ENCODE data around the gene NEK10.

NEK10 gene

GRCh38 chr3:27385504-27385903 lies 16.3 kb upstream of the NEK10 start:
- no peak for TF ChIP-seq MYC (IDR thresholded peaks at IDR 0.05; ENCODE audit: low read depth, low read length)
- TF ChIP-seq CTCF (IDR thresholded peaks at IDR 0.05; ENCODE audit: low read depth, low read length): no peak
- TF ChIP-seq, protein P1, sequence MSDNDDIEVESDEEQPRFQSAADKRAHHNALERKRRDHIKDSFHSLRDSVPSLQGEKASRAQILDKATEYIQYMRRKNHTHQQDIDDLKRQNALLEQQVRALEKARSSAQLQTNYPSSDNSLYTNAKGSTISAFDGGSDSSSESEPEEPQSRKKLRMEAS (IDR thresholded peaks at IDR 0.05; ENCODE audit: low read depth, low read length): no peak
- TF ChIP-seq POLR2A (IDR thresholded peaks at IDR 0.05; ENCODE audit: extremely low read depth, insufficient read length): no peak
- no peak overlapping the region for H3K4me3 ChIP-seq (ENCODE audit: low read depth, low read length)
- DNase-seq (ENCODE audit: low read depth): no peak

GRCh38 chr3:27384191-27384590 lies 15.0 kb upstream of the NEK10 start:
- no peak for DNase-seq (ENCODE audit: low read depth)
- TF ChIP-seq, protein P1 (IDR thresholded peaks at IDR 0.05; ENCODE audit: low read depth, low read length): no peak
- TF ChIP-seq POLR2A (IDR thresholded peaks at IDR 0.05; ENCODE audit: extremely low read depth, insufficient read length) (no peak), MYC (IDR thresholded peaks at IDR 0.05; ENCODE audit: low read depth, low read length) (no peak), CTCF (IDR thresholded peaks at IDR 0.05; ENCODE audit: low read depth, low read length) (no peak)
- H3K4me3 ChIP-seq (ENCODE audit: low read depth, low read length): no peak overlapping the region

- H3K4me3 ChIP-seq (ENCODE audit: low read depth, low read length): no peak overlapping the region
- no peak for DNase-seq (ENCODE audit: low read depth)
- TF ChIP-seq MYC (IDR thresholded peaks at IDR 0.05; ENCODE audit: low read depth, low read length) (no peak), POLR2A (IDR thresholded peaks at IDR 0.05; ENCODE audit: extremely low read depth, insufficient read length) (no peak), CTCF (IDR thresholded peaks at IDR 0.05; ENCODE audit: low read depth, low read length) (no peak)
- TF ChIP-seq, protein P1 (IDR thresholded peaks at IDR 0.05; ENCODE audit: low read depth, low read length): no peak
Observed at GRCh38 chr3:27380433-27381357, 11.5 kb upstream of the NEK10 start.

DNA sequence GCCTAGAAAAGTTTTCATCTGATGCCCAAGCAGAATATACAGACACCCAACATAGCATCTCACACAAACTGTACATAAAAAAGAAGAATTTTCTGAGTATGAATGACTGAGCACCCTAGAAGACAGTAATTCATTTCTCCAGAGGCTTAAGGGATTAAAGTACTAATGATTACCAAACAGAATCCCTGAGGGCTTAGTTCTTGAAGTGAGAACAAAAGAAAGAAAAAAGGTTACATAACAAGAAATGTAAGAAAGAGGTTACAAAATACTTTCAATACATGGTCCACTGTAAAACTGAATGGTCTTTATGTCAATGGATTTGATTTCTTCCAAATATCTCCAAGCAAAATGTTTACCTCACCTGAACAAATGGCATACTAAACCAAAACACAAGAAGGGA lies 9.1 kb upstream of the NEK10 start:
- TF ChIP-seq, protein P1 (IDR thresholded peaks at IDR 0.05; ENCODE audit: low read depth, low read length): no peak
- no peak for TF ChIP-seq CTCF (IDR thresholded peaks at IDR 0.05; ENCODE audit: low read depth, low read length)
- no peak for TF ChIP-seq POLR2A (IDR thresholded peaks at IDR 0.05; ENCODE audit: extremely low read depth, insufficient read length)
- TF ChIP-seq MYC (IDR thresholded peaks at IDR 0.05; ENCODE audit: low read depth, low read length): no peak
- no peak for DNase-seq (ENCODE audit: low read depth)
- no peak overlapping the region for H3K4me3 ChIP-seq (ENCODE audit: low read depth, low read length)

GRCh38 chr3:27376109-27376772 lies 7.1 kb upstream of the NEK10 start:
- no peak overlapping the region for H3K4me3 ChIP-seq (ENCODE audit: low read depth, low read length)
- no peak for DNase-seq (ENCODE audit: low read depth)
- TF ChIP-seq POLR2A (IDR thresholded peaks at IDR 0.05; ENCODE audit: extremely low read depth, insufficient read length) (no peak), CTCF (IDR thresholded peaks at IDR 0.05; ENCODE audit: low read depth, low read length) (no peak)
- TF ChIP-seq, protein P1 (IDR thresholded peaks at IDR 0.05; ENCODE audit: low read depth, low read length): no peak
